HG03135 (cell line): Measurements from ENCODE around the gene NPR2.

ENCODE experiments used
- ATAC-seq: cut with Tn5 transposase; IDR thresholded peaks from one replicate; pipeline ENCODE4 v1.9.1; 2021; ENCODE audit warnings: mild to moderate bottlenecking, moderate library complexity; ENCODE audit not compliant: unreplicated experiment

NPR2 gene

DNA sequence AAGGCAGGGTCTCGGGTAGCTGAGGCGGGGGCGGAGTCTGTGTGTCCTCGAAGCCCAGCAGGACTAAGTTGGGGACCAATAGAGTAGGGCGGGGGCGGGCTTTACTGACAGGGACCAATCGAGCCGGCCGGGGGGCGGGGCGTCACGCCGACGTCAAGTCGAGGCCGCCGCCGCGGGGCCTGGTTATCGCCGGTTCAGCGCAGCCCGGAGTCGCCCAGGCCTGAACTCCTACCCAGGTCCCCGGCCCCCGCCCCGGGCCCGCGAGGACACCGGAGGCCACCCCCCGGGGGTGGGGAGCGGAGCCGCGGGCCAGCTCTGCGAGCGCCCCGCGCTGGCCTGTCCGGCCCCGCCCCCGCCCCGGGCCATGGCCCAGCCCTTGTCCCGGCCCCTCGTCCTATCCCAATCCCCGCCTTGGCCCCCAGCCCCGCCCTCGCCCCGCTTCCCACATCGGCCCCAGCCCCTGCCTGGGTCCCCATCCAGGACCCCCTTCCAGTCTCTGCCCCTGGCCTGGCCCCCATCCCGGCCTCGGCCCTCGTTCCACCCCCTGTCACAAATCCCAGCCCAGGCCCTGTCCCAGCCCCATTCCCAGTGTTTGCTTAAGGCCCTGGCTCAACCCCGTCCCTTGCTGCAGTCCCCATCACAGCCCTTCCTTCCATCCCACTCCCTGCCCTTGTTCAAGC, 37.8 kb downstream of the NPR2 start, which contains the start of gene TMEM8B:
Gene TMEM8B, plus strand, starts transcription at position 145 of the 680 bp plus-strand sequence. Its CDS starts 220 bp downstream, at position 365.
- peak; percentile 65 for ATAC-seq

DNA sequence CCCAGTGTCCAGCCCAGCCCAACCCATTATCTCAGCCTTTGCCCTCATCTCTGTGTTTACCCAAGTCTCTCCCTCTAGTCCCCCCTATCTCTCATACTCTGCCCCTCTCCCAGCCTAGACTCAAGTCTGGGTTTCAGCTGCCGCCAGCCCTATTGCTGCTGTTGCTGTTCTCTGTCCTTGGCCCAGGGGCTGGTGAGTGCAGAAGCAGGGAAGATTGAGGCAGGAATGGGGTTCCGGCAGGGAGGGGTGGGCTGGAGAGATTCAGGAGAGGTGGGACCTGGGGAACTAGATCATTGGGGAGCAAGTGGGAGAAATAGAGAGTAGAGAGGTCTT, 38.3 kb downstream of the NPR2 start:
- no peak for ATAC-seq

DNA sequence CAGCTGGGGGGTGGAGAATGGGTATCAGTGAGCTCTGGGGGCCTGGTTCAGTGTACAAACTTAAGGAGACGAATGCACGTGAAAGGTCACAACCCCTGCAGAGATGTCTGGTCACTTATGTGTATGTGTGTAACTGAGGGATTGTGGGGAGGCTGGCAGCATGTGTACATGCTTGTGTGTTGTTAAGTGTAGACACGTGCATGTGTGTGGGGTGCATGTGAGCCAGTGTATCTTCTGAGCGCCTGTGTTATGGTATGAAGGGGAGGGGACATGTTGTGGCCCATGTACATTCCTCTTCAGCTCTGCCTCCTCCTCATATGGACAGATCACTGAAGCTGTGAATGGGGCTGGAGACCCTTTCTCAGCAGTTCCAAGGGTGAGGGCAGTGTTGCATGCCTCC, 39.6 kb downstream of the NPR2 start:
- ATAC-seq = no peak

DNA sequence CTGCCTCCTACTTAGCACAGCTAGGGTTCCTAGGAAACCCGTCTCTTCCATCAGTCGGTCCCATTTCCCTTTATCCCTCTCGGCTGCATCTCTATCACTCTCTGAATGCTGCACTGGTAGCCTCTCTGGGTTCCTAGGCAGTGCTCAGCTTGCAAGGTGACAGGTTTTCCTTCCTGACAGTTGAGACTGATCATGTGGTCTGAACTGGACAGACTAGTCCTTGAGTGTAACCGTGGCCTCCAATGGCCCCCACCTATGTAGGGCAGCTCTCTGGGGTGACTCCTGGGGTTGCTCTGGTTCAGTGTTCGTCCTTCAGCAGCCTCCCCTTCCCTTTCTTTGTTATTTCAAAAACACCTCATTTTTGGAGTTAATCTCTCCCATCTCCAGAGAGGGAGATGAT, 41.4 kb downstream of the NPR2 start:
- no peak for ATAC-seq

DNA sequence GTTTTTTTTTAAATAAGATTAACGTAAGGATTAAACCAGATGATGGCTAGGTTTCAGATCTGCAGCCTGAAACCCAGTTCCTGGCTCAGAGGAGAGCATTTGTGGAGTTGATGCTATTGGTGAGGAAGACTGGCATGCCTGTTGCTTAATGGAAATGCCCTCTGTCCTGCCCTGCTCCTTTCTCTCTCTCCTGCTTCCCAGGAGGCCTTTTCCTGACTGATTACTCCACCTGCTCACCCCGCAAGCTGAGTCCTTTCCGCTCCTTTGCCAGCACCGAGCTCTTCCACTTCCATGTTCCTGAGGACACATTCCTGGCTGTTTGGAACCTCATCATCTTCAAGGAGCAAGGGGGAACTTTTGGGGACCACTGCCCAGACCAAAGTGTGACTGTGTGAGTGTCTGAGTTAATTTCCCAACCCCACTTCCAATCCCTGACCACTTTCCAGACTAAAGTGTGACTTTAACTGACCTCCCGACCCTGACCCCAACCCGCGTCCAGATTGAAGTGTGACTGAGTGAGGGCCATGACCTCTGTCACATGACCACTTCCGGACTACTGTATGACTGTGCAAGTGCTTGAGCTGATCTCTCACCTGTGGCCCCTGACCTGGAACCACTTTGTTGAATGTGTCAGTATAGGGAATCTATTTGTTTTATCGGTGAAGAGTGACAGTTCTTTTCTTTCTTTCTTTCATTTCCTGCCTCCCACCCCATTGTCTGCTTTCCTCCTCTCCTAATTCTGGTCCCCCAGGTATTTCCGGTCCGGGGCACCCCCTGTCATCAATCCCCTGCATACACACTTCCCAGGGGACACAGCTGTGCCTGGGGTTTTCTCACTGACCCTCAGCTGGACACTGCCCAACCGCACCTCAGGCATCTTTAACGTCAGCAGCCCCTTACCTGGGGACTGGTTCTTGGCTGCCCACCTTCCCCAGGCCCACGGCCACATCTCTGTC, 43.1 kb downstream of the NPR2 start:
- ATAC-seq = no peak

DNA sequence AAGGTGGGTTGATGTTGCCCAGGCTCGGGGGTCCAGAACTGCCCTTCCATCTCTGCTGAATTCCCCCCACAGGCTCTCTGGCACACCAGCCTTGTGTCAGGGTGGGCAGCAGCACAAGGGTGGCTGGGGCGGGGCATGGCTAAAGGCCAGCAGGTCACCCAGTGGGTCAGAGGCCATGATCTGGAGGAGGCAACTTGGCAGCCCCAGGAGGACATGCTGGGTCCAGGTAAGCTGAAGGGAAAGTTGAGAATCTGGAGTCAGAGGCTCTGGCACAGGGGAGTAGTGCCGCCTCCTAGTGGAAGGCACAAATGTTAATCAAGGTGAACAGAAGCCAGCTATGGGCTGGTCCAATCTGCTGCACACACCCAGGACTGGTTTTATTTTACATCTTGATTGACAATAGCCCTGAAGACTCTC, 43.8 kb downstream of the NPR2 start:
- no peak for ATAC-seq

DNA sequence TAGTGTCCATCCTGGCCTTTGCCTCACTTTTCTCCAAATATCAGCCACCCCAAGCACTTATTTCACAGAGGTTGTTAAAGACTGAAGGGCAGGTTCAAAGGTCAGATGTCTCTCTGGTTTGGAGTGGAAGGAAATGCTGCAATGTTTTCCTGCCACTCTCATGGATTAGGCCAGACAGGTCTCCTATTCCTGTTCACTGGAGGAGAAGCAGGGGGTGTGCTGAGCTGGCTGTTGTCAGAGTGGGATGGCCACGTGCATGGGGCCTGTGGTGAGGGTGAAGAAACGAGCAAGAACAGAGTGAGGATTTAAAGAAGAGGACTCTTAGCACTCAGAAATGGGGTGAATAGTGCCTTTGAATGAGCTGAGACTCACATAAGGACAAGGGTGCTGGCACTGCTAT, 44.4 kb downstream of the NPR2 start:
- no peak for ATAC-seq

DNA sequence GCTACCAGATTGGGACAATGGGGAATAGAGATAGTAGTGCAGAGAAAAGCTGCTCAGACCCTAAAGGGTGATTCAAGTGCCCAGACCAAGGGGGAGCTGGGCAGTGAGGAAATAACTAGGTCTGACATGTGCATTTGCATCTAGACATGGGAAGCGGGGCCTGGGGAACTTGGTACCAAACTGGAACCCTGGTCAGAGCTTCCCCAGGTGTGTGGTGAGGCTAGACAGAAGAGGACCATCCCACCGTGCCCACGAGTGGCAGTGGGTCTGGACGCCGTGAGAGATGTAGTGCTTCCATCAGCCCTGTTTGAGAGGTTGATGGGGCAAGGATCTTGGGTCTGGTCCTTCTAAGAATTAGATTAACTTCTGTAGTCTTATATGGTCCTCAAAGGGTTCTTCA, 45.2 kb downstream of the NPR2 start:
- no peak for ATAC-seq

DNA sequence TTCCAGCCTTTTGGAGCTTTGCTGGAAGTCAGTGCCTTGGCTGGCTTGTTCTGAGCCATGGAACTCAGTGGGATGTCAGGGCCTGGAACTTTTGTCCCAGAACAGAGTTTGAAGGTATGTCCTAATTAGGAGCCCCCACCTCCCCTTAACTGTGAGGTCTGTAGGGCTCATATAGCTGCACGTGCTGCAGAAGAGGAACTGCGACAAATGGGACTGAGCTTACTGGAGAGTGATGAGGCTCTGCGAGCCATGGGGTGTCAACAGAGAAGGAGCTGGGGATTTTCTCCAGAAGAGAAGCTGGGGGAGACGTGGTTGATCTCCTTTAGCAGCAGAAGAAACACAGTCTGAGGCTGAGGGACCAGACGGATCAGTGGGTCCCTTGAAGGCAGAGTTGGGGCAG, 48.5 kb downstream of the NPR2 start:
- ATAC-seq = no peak

DNA sequence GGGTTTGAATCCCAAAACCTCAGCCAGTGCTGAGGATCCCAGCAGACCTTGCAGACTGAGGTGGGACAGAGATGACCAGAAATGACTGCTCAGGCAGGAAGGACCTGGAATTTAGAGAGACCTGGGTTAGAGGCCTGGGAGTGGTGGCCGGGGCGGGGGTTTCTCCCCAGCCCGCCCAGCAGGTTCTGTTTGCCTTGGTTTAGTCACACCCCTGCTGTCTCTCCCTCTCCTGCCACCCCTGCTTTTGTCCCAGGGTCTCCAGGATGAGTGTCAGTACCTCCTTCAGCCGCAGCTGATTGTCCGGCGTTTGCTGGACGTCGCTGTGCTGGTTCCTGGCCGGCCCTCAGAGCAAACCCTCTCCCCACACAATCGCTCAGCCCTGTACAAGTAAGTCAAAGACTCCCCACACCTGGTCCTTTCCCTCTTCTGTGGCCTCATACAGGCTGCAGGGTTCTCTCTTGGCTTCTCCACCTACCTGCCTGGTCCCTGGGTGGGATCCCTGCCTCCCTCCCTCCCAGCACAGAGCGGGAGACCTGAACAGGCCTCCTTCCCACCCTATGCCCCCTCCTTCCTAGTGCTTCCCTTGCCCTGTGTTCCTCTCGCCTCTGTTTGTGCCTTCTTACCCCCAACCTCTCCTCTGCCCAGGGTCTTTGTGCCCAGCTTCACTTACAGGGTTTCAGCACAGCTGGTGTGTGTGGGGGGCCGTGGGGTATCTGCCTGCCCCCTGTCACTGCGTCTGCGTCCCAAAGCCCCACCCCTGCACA, 49.7 kb downstream of the NPR2 start:
- no peak for ATAC-seq

DNA sequence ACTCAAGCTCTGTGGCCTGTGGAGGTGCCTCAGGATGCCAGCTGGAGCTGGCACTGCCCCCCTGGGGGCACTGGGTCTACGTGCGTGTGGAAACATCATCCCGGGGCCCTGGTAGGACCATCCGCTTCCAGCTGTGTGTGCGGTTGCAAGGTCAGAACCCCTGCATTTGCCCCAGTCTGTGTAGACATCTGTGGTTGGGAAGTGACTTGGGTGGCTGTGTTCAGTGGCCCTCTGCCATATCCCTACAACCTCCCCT, 50.2 kb downstream of the NPR2 start:
- no peak for ATAC-seq

DNA sequence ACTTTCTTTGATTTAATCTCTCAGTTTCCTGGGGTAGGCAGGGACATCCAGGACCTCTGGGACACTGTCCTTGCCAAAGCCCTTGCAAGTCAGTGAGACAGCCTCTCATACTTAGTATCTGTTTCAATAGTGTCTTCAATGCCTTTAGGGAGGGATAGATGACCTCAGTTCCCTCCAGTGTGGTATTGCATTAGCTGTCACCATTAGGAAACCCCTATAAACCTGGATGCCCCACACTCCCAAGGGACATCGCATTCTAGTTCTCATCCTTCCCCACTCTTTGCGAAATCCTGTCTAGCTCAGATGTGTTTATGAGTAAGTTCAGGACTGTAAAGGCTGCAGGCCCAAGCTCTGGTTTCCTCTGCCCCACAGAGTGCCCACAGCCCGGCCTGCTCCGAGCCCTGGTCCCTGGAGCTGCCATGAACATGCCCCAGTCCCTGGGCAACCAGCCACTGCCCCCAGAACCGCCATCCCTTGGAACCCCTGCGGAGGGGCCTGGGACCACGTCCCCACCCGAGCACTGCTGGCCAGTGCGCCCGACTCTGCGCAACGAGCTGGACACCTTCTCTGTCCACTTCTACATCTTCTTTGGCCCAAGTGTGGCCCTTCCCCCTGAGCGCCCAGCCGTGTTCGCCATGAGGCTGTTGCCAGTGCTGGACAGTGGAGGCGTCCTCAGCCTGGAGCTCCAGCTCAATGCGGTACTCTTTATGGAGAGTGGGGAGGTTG, 50.8 kb downstream of the NPR2 start:
- peak; percentile 4 for ATAC-seq

DNA sequence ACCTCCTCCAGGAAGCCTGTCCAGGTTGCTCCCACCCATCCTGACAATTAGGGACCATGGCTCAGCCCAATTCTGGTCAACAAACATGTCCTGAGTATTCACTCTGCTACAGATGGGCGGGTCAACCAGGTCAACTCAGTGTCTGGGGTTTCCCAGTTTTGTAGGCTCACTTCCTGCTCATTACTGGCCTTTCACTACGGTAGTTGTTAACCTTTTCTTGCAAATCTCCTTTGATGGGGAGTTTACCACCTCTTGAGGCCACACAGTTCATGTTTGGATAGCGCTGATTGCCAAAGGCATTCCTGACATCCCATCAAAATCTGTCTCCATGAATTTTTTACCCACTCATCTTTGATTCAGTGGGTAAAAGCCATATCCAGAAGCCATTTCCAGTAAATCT, 51.4 kb downstream of the NPR2 start:
- peak; percentile 59 for ATAC-seq

DNA sequence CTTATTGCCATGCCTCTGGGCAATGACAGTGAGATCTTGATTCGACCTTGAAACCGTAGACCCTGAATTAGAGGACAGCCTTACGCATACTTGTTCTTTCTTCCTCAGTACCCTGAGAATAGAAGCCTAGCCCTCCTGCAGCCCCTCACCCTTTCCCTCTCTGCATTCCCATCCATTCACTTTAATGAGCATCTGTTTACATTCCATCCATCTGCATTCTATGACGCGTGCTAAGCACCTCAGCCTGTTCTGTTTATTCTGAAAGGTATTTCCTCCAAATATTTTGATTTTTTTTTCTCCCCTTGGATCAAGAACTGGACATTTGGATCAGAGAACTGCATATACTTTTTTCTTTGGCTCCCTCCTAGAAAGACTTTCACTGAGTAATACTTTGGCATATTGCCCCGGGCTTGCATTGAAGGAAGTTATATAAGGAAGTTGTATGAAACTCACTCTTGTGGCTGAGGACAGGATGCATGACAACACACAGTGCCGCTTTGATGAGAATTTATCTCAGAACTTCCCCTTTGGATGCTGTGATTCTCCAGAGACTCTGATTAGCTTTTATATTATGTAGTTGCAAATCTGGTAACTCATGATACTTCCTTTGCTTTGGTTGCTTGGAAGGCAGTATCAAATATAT, 53.4 kb downstream of the NPR2 start:
- no peak for ATAC-seq

DNA sequence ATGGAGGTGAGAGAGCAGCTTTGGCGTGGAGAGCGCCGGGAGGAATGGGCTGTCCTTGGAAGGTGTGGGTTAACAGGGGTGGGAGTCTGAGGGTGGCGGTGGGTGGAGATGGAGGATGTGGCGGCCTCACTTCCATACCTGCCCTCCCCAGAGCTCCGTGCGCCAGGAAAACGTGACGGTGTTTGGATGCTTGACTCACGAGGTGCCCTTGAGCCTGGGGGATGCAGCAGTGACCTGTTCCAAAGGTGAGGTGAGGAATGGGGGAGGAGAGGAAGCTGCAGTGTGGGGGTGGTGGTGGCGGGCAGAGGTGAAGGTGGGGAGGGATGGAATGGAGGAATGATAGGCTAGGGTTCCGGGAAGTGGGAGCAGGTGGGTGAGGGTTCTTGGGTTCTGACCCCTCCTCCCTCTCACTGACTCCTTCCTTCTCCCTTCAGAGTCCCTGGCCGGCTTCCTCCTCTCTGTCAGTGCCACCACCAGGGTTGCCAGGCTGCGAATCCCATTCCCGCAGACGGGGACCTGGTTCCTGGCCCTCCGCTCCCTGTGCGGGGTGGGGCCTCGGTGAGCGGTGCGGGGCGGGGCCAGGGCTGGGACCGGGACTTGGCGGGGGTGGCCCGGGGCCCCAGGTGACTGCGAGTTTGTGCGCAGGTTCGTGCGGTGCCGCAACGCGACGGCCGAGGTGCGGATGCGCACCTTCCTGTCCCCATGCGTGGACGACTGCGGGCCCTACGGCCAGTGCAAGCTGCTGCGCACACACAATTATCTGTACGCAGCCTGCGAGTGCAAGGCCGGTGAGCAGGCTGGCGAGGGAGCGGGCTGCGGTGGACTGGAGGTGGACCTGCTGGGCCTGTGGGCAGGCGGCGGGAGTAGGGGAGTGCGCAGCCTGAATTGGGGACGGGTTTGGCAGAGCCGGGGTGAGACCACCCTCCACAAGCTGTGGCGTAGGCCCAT, 54.7 kb downstream of the NPR2 start:
- ATAC-seq = no peak

DNA sequence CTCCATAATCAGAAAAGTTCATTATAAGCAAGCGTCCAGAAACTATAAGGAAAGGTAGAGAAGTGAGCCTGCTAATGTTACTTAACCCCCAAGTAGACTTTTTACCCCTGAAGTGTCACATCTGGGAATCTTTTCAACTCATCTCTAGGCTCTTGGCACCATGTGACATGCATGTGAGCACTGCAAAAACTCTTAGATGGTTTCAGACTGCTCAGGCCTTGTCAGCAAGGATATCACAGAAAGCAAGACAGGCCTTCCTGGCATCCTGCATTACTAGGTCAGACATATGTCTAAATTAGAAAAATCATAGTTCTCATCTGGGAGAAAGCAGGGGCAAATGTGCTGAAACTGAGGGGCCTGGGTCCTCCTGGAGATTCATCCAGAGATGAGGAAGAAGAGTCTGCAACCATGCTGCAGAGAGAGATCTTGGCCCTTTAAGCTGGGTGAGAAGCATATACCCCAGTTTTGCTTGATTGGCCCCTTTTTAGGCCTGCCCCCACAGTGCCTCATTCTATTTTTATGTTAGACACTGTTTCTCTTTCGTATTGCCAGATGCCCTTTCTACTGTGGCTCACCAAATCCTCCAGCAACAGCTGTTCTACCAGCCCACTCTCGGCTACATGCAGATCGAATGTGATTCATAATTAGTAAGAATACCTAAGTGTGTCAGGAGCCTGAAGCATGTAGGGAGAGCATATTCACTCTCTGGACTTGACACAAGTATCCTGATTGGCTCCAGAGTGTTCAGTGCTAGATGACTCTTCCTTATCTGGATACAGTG, 56.6 kb downstream of the NPR2 start:
- ATAC-seq = peak; percentile 85

DNA sequence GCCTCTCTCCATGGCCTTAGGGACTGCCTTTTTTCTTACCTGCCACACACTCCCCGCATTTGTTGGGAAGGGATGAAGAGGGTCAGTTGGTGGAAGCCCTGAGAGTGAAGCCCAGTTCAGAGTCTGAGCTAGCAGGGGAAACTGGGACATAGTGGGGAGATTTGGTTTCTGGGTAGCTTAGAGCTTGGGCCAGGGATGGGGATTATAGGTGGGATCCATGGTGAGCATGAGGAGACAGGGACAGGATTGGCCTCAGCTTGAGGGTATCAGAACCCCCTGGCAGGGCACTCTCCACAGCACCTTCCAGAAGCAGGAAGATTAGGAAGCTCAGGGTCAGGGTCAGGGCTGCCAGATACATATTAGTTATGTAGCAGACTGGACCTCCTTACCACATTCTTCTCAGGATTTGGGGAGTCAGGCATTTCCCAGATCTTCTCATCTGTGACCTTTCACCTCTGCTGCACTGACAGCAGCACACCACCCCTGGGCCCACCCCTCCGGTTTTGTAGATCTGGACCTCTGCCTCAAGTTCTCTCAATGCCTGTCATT, 61.0 kb downstream of the NPR2 start:
- no peak for ATAC-seq
